Duodenal mucosa (tissue), 2 donors: ENCODE data around the gene GNA14.
"Not testable (repeated sequence)": the region's sequence is repeated elsewhere in the genome, so short reads cannot be mapped to it uniquely, and the experiment has no call there.

Source experiments
- H3K27ac ChIP-seq: one replicate; pipeline ENCODE4 v1.7.0; 2013; ENCODE audit warnings: low read depth, low read length
- H3K27me3 ChIP-seq, 2 donors: one replicate each; pipeline ENCODE4 v1.7.0; 2013; ENCODE audit warnings: low read length in 2 of 2, control low read depth in 1 of 2; ENCODE audit not compliant: insufficient read depth in 2 of 2, control insufficient read depth in 1 of 2
- H3K36me3 ChIP-seq, 2 donors: one replicate each; pipeline ENCODE4 v1.7.0; 2013; ENCODE audit warnings: low read length in 2 of 2, control low read depth in 1 of 2; ENCODE audit not compliant: insufficient read depth in 2 of 2, control insufficient read depth in 1 of 2
- H3K4me1 ChIP-seq, 2 donors: one replicate each; pipeline ENCODE4 v1.7.0; 2013; ENCODE audit warnings: low read length in 2 of 2, control low read depth in 1 of 2; ENCODE audit not compliant: insufficient read depth in 2 of 2, control insufficient read depth in 1 of 2
- H3K4me3 ChIP-seq, 2 donors: one replicate each; pipeline ENCODE4 v1.7.0; 2013; ENCODE audit warnings: low read length in 2 of 2, low read depth in 1 of 2
- H3K9ac ChIP-seq, 2 donors: one replicate each; pipeline ENCODE4 v1.7.0; 2013; ENCODE audit warnings: low read length in 2 of 2, low read depth in 1 of 2
- H3K9me3 ChIP-seq, 2 donors: one replicate each; pipeline ENCODE4 v1.7.0; 2013; ENCODE audit warnings: low read length in 2 of 2, control low read depth in 1 of 2; ENCODE audit not compliant: control insufficient read depth in 1 of 2

Gene GNA14

DNA sequence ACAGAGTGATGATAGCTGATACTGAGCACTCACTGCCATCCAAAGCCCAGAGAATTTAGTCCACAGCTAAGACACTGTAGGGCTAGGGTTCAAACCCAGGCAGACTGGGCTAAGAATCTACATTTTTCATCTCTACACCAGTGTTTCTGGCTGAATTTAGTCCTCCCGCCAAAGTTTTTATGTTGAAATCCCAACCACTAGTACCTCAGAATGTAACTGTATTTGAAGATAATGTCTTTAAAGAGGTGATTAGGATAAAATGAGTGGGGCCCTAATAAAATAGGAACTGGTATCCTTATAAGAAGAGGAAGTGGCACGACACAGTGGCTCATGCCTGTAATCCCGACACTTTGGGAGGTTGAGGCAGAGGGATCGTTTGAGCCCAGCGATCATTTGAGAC, 4.3 kb downstream of the GNA14 start:
- Histone ChIP-seq H3K4me3 (no peak overlapping the region), H3K27me3 (peaks cover 13 to 18% of the 10 kb centered on the region in 2 donors), H3K9ac (no peak overlapping the region), H3K36me3 (no peaks in the 10 kb centered on the region), H3K9me3 (no peaks in the 10 kb centered on the region), H3K4me1 (peaks cover under 1 to 7% of the 10 kb centered on the region in 2 donors), H3K27ac (no peak overlapping the region)

DNA sequence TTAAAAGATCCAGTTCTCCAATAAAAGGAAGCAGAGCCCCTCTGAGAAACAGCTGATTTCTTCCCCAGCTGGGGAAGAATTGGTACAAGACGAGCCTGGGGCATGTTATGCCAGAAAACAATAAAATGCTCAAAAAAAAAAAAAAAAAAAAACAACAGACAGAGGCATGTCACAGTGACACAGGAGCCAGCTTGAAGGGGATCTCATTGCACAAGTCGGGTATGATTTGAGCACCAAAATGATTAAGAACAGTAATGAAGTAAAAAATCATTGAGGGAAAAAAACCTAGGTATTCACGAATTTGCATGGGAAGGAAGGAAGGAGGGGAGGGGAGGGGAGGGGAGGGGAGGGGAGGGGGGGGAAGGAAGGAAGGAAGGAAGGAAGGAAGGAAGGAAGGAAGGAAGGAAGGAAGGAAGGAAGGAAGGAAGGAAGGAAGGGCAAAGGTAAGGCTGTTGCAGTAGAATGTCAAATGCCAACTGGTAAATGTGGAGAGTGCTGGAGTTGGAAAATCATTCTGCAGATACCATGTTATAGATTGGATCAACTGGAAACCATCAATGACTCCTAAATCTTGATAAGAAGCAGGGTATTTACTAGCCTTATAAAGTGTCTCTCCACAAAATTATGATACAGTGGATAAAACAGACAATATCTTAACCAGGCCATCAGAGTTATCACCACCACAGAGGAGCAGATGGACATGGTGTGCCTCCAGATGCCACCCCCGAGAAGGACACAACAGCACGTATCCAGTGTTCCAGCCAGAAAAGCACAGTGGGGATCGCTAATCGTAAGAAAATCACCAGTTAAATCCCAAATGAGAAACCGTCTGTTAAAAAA, 7.2 kb downstream of the GNA14 start:
- Histone ChIP-seq H3K4me1 (no peaks in the 10 kb centered on the region), H3K27me3 (no peaks in the 10 kb centered on the region)

DNA sequence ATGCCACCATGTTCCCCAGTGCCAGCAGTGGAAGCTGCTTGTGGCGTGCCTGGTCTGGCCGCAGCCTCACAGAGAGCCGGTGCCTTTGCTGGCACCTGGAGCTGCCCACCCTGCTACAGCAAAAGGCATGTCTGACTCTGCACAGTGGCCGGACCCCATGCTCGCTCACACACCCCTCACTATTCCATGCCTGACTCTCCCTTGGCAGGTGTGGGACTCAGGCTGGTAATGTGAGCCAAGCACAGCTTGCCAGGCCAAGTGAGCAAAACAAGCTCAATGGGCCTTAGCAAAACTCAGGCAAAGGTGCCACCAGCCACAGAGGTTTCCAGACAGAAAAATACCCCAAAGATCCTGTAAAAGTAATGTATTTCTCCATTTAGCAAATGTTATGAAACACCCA, 15.5 kb downstream of the GNA14 start:
- no peak overlapping the region for H3K27ac ChIP-seq
- H3K9ac ChIP-seq = no peak overlapping the region
- no peaks in the 10 kb centered on the region for H3K36me3 ChIP-seq
- no peaks in the 10 kb centered on the region for H3K27me3 ChIP-seq
- no peaks in the 10 kb centered on the region for H3K4me1 ChIP-seq
- H3K4me3 ChIP-seq = no peak overlapping the region
- no peaks in the 10 kb centered on the region for H3K9me3 ChIP-seq

More for the DNA sequence above, 7.2 kb downstream of the GNA14 start:
- Histone ChIP-seq H3K36me3 (no peaks in the 10 kb centered on the region), H3K9ac (no peak overlapping the region), H3K27ac (no peak overlapping the region), H3K4me3 (no peak overlapping the region), H3K9me3 (no peaks in the 10 kb centered on the region)

DNA sequence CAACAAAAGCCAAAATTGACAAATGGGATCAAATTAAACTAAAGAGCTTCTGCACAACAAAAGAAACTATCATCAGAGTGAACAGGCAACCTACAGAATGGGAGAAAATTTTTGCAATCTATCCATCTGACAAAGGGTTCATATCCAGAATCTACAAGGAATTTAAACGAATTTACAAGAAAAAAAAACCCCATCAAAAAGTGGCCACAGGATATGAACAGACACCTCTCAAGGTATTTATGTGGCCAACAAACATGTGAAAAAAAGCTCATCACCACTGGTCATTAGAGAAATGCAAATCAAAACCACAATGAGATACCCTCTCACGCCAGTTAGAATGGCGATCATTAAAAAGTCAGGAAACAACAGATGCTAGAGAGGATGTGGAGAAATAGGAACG, 19.3 kb downstream of the GNA14 start:
- H3K27me3 ChIP-seq, H3K4me3 ChIP-seq, H3K9ac ChIP-seq, H3K36me3 ChIP-seq, H3K4me1 ChIP-seq, H3K27ac ChIP-seq, H3K9me3 ChIP-seq: not testable (repeated sequence)

DNA sequence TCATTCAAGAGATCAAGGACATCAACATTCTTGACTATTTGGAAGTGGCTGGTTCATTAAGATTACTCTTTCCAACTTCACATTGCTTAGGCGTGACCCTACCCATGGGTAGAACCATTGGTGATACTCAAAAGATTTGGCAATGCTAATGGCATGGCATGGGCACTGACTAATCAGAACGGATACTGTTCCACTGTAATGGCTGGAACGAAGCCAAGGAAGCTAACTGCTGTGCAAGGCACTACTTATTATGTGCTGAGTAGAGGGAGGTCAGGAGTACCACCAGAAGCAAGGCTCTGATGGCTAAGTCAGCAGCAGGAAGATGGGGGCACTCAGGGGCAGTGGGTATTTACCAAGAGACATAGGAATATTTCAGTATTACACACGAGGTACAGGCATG, 31.9 kb downstream of the GNA14 start:
- no peaks in the 10 kb centered on the region for H3K4me1 ChIP-seq
- H3K9ac ChIP-seq = no peak overlapping the region
- no peak overlapping the region for H3K27ac ChIP-seq
- no peaks in the 10 kb centered on the region for H3K27me3 ChIP-seq
- no peak overlapping the region for H3K4me3 ChIP-seq
- H3K9me3 ChIP-seq = peaks cover 0 to 2% of the 10 kb centered on the region in 2 donors
- no peaks in the 10 kb centered on the region for H3K36me3 ChIP-seq

DNA sequence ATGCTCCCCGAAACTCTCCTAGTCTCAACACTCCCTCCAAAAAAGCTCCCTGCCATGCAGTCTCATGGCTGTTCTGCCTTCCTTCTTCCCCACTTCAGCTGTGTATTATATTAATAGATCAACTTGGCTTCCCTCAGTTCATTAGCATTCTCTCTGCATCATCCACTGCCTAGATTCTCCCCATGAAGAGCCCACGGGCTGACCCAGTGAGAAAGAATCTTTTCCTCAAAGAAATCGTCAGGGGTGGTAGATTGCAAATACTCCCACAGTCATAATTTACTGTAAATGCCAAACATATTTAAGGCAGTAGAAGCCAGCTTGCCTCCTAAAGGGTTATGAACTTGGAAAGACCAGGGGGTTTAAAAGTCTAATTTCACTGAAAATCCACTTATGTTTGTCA, 33.5 kb downstream of the GNA14 start:
- Histone ChIP-seq H3K4me3 (no peak overlapping the region), H3K27ac (no peak overlapping the region), H3K4me1 (no peaks in the 10 kb centered on the region), H3K27me3 (no peaks in the 10 kb centered on the region), H3K9me3 (peaks cover 0 to 2% of the 10 kb centered on the region in 2 donors), H3K36me3 (no peaks in the 10 kb centered on the region), H3K9ac (no peak overlapping the region)

DNA sequence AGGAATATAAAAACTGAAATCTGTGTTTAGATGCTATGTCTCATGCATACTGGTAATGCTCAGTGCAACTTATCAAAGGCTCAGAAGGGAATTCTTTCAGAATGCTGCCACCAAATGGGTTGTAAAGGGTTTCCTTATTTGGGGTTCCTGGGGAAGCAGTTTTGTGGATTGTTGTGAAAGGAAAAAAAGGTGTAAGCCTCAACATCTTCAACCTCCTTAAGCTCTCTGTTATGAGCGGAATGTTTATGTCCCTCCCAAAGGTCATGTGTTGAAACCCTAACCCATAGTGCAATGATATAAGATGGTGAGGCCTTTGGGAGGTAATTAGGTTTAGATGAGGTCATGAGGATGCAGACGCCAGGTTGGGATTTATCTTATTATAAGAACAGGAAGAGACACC, 41.6 kb downstream of the GNA14 start:
- no peak overlapping the region for H3K4me3 ChIP-seq
- no peak overlapping the region for H3K9ac ChIP-seq
- no peaks in the 10 kb centered on the region for H3K36me3 ChIP-seq
- H3K27me3 ChIP-seq = no peaks in the 10 kb centered on the region
- no peaks in the 10 kb centered on the region for H3K9me3 ChIP-seq
- H3K27ac ChIP-seq = no peak overlapping the region
- peaks cover 0 to 6% of the 10 kb centered on the region in 2 donors for H3K4me1 ChIP-seq

DNA sequence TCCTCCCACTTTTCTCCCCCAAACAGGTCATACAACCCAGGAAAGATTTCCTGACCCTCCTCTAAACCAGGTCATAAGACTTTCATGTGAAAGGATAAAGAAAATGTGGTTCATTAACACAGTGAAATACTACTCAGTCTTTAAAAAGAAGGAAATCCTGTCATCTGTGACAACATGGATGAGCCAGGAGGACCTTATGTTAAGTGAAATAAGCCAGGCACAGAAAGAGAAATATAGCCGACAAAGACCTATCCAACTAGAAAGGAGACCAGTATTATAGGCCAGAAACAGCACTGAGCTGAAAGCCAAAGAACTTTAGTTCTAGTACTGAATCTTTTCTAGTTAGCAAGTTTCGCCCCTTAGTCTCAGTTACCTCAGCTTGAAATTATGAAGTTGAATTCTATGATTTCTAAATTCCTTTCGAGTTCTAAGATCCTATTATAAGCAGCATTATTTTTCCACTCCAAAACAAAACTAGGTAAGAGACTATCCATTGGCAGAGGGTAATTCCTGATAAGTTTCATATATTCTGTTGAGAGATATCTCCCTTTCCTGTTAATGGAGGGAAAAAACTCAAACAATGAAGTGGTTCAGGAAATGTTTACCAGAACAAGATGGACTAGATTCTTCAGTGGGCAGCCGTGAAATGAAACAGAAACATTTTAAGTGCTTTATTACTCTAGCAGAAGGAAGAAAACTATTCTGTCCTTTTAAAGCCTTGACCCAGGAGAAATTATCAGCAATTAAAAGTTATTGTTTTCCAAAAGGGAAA, 42.5 kb downstream of the GNA14 start:
- Histone ChIP-seq H3K27me3 (no peaks in the 10 kb centered on the region), H3K9ac (no peak overlapping the region), H3K9me3 (no peaks in the 10 kb centered on the region), H3K4me3 (no peak overlapping the region), H3K36me3 (no peaks in the 10 kb centered on the region), H3K27ac (no peak overlapping the region), H3K4me1 (peaks cover 0 to 6% of the 10 kb centered on the region in 2 donors)

DNA sequence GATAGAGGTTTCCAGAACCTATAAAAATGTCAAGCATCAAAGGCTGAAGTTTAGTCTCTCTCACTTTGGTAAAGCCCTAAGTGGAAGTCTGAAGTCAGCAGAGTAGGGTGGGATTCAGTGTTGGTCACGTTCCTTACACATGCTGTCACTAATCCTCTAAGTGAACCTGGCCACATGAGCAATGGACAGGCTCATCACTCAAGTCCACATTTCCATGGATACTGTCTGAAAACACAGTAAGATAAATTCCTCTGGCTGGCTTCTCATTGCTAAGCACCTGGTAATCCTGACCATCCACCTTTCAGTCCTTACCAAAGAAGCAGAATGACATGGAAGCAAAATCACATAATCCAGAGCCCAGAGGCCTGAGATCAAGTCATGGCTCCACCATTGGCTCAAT, 43.8 kb downstream of the GNA14 start:
- Histone ChIP-seq H3K4me3 (no peak overlapping the region), H3K9me3 (no peaks in the 10 kb centered on the region), H3K27ac (no peak overlapping the region), H3K27me3 (no peaks in the 10 kb centered on the region), H3K36me3 (no peaks in the 10 kb centered on the region), H3K9ac (no peak overlapping the region), H3K4me1 (peaks cover 0 to 6% of the 10 kb centered on the region in 2 donors)

DNA sequence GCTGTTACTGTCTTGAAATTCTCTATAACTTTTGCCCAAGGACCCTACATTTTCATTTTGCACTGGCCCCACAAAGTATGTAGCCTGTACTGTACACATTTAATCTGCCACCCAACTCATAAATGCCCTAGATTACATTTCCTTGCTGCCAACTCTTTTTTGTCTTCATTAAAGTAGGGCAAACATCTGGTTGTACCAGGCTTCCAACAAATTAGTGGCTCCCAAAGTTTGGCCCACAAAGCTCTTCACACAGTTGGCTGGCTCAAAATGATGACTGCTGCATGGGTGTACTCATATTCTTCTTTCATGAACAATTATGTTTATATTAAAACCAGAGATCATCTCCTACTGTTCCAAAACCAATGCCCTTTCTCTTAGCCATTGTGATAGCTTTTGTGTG, 45.3 kb downstream of the GNA14 start:
- Histone ChIP-seq H3K36me3 (no peaks in the 10 kb centered on the region), H3K4me1 (peaks cover 0 to 6% of the 10 kb centered on the region in 2 donors), H3K27me3 (no peaks in the 10 kb centered on the region), H3K27ac (no peak overlapping the region), H3K4me3 (no peak overlapping the region), H3K9ac (no peak overlapping the region), H3K9me3 (no peaks in the 10 kb centered on the region)
